Stimulated activated CD4-positive, alpha-beta T cell treated with anti-CD3 and anti-CD28 coated beads, Interleukin-15, amount 100 ng/mL, for 48 hours (primary cell): ENCODE results near the gene RALGPS1.

Source experiments
- DNase-seq, 2 donors: peaks; one replicate each; pipeline ENCODE4 v3.0.0-alpha.2; 2020; ENCODE audit warnings: low read depth in 2 of 2

RALGPS1 gene

DNA sequence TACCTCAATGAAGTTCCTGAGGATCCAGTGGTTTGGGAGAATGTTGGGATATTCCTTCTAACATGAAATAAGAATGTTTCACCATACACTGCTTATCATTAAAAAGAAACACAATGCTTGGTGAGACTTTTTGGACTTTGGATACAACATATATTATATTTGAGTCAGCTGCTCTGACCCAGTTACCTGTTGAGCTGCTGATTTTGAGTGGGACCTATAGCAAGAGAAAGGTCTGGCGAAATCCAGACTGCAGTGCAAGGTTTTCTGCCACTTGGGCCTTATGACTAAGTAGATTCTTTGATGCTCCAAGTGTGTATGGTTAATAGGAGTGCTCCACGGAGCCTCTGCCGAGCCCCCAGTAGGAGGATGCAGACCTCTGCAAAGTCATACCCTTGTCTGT lies 10.0 kb upstream of the RALGPS1 start:
- DNase-seq = no peak

- DNase-seq = no peak
Observed at GRCh38 chr9:126906091-126906490, 8.5 kb upstream of the RALGPS1 start.

- no peak for DNase-seq
Observed at GRCh38 chr9:126907058-126907457, 7.5 kb upstream of the RALGPS1 start.

- DNase-seq = no peak
Observed at GRCh38 chr9:126915281-126915816, 767 bp downstream of the RALGPS1 start.

DNA sequence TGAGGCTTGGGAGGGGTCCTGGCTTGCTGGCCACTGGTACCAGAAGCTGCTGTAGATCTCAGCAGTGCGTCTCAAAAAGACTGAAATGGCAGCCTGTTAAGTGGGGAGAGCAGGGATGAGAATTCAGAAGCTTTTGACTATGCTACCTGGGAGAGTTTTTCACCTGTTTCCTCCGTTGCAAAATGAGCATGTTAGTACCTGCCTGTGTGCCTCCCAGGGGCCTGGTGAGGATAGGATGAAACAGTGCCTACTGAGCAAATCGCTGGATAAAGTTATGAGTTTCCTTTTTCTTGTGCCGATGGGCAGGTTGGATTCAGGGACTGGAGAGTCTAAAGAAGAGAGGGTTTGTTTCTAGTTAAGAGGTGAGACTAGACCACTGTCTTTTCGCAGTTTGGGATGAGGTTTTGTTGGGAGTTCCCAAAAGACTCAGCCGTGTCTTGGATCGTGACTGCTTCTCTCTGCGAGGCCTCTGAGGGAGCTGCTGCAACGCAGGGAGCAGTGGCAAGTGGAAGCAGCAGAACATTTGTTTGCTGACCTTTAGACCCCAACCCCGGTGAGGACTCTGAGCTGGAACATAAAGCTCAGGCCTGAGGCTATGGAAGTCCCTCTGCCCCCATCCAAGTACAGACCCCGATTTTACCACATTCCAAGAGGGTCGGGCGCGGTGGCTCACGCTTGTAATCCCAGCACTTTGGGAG lies 1.4 kb downstream of the RALGPS1 start:
- no peak for DNase-seq

DNA sequence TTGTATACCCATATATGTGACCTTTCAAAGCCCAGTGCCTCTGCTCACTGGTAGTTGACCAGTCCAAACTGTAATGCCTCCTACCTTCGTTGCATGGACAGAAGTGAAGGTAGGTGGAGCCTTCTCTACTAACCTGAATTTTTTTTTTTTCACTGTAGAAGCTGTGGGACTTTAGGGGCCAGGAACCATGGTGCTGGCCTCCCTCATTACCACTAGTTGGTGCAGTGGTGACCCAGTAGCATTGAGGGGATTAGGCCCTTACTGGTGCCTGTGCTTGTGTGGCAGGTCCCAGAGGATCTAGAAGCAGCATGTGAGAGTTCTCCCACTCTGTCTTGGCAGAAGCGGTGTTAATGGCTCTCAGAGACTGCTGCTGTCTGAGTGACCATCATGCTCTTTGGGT lies 2.3 kb downstream of the RALGPS1 start:
- DNase-seq = no peak

- DNase-seq = no peak
Observed at GRCh38 chr9:126919193-126919592, 4.6 kb downstream of the RALGPS1 start.

DNA sequence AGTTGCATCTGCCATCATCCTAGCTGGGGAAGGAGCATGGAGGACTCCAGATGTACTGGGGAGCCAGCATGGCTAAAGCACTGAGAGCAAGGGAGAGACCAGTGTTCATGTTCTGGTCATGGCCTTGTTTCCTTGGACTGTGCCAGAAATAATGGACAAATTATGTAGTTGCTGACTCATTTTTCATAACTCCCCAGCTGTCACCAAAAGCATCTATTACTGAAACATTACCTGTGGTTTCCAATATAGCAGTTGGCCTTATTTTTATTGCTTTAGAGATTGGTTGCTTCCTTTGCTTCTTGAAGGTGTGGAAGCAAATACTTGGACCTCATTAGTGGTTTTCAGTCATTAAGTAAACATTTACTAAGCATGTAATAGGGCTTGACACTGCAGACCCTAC lies 11.3 kb downstream of the RALGPS1 start:
- DNase-seq = no peak

- no peak for DNase-seq
Observed at GRCh38 chr9:126926364-126926763, 11.8 kb downstream of the RALGPS1 start.

DNA sequence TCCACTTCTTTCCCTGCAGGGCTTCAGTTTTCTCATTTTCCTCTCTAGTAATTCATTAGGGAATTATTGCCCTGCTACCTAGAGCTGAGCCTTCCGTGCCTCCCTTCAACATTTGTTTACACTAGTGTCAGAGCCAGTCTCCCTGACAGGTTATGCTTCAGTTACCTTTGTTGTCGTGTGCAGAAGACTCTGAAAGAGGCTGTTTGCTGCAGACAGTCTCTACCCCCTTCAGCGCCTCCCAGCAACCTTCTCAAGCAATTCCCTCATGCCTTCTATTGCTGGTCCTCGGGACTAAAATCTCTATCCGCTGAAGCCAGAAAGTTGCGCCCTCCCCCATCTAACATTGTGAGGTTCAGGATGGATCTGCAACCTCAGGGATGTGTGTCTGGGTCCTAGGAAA lies 12.8 kb downstream of the RALGPS1 start:
- no peak for DNase-seq

GRCh38 chr9:126932871-126933321 lies 18.3 kb downstream of the RALGPS1 start:
- no peak for DNase-seq

DNA sequence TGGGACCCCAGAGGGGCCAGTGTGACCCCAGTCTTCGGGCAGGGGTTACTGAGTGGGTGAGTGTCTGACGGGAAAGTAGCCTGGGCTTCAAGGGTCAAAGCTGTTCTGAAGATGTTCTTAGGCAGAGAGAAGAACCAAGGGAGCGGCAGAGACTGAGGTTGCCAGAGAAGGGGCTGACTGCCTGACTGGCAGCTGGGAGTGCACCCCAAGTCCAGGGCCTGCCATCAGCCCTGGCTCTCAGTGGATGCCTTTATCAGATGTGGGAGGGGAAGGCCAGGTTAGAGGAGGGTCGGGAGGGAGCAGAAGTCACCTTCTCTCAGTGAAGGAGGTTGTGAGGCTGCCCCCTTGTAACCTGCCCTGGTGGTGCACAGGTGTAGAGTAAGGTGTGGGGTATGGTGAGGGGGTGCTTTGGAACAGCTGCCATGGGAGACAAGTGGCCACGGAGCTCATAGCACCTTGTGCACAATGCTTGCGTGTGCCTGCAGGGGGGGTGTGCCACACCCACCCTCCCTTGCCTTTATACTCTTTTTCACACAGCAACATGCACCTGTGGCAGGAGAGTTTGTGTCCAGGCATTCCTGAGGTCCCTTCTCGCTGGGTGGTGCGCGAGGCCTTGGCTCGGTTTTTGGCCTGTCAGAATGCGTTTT lies 18.9 kb downstream of the RALGPS1 start:
- DNase-seq = no peak

DNA sequence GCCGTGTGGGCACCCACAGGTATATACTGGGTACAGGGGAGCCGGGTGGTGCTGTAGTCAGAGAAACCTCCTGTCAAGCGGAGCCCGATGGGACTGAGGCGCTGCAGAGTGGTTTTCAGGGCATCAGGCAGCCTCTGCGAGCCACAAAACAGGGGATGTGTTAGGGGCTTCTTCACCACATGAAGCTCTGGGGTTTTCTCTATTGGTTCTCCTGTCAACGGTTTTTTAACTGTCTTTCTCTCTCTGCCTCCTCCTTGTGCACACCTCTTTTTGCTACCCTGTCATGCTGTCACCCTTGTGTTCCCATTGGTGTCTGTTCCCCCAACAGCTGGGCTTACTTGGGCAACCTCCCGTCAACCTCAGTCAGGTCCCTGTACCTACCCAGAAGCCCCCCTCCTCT lies 19.9 kb downstream of the RALGPS1 start:
- DNase-seq = no peak

DNA sequence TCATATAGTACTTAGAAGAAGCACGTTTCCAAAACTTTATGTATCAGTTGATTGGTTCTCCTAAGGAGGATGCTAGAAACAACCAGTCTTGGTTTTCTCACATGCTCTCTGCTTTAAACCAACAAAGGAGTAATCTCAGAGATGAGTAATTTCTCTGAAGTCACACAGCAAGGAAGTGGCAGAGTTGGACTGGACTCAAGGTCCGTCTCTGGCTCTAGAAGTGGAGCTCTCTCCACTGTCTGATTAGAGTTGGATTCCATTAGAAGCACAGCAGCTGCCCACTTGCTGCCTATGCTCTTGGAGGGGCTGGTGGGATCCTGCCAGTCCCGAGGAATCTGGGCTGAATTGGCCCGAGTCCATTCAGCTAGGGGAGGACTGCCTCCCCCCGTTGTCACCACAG lies 21.0 kb downstream of the RALGPS1 start:
- no peak for DNase-seq

DNA sequence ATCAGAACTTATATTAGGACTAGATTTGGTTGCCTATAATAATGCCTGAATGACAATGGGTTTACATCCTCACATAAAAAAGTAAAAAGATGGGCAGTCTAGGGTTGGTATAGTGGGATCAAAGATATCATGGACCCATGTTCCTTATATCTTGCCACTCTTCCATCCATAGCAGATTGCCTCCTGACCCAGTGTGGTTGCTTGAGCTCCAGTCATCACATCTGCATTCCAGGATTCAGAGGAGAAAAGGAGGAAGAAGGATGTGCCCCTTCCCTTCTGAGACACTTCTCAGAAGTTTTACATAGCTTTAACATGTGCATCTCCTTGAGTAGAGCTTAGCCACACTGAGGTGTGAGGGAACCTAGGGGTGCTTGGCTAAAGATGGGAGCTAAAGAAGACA lies 22.9 kb downstream of the RALGPS1 start:
- DNase-seq = no peak

DNA sequence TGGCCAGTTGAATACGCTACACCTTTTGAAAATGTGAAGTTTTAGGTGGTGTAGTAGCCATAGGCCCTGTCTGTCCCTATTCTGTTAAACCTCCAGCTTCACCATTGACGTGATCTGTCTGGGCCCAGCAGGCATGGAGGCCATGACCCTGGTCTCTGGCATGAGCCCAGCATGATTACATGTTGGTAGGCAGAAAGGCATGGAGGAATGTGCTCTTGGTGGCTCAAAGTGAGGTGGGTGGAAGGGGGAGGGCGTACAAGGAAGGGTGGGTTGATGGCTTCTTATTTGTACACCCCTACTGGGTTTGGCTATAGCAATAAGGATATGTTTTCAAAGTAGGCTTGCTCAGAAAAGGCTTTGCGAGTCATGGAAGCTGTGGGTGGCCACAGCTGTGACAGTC lies 23.7 kb downstream of the RALGPS1 start:
- no peak for DNase-seq

- no peak for DNase-seq
Observed at GRCh38 chr9:126939821-126940221, 25.2 kb downstream of the RALGPS1 start.

DNA sequence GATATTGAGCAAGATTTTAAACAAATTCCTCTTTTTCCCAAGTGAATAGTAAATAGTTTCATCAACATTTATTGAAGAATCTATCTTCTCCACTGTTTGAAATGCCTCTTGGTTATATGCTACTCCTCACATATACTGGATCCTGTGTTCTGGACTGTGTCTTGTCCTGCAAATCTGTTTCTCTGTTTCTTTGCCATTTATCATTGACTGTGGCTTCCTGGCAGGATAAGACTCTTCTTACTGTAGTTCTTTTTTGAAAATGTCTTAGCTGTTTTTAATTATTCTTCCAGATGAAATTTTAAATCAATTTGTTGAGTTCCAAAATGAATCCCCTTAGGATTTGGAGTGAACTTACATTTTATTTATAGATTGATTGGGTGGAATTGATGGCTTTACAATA lies 27.8 kb downstream of the RALGPS1 start:
- no peak for DNase-seq

DNA sequence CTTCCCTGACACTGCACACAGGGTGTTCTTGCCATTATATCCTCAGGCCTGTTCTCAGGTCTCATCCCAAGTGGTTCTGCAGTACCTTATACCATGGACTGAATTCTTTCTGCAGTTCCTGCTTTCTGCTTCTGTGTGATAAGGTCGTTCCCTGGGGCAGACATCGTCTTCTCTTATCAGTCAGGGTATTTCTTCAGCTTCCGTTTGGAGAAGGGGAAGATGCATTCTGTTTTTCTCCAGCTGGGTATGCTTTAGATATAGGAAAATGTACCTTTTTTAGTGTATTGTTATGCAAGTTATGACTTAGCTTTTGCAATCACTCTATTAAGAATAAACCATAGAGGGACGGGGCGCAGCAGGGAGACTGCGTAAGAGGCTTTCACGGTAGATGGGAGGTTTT lies 31.1 kb downstream of the RALGPS1 start:
- no peak for DNase-seq

DNA sequence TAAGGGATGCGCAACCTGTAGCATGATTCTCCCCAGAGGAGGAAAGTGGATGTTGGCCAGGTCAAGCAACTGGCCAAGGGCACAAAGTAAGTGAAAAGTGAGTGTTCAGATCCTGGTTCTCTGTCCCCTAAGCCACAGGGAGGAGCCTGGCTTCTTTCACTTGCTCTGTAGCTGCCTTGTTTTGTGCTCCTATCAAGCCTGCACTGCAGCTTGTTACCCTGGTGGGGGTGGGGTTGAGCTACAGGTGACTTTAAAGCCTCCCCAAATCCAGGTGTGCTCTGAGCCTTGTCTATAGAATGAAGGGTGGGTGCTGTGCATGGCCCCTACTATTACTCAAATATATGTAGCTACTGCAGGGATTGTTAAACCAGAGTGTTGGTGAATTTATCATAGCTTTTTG lies 32.9 kb downstream of the RALGPS1 start:
- no peak for DNase-seq

DNA sequence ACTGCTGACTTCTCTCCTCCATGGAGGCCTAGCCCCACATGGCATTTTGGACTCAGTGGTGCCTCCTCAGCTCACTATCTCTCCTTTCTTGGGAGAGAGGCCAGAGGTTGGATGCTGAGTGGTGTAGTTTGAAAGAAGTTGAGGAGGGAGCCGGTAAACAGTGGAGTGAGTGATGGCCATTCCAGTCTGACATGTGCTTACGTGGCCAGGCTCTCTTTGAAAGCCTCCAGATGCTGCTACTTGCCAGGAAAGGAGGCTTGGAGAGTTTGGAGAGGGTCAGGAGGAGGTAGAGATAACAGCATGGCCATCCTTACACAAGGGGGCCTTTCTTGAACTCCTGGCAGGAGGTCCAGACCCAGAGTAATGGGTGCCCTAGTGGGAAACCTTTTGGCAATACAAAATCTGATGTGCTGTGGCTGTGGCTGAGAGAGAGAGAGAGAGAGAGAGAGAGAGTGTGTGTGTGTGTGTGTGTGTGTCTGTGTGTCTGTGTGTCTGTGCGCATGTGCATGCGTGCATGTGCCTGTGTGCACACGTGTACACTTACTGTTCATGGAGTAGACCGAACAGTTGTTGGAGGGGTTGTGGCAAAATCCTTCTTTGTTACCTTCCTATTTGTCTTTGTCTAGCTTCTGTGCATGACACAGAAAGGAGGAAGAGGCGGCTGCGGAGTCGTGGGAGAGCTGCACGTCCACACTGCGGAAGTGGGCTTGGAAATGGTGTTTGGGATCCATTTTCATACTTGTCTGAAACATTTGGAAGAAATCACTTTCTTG lies 37.8 kb downstream of the RALGPS1 start:
- no peak for DNase-seq

DNA sequence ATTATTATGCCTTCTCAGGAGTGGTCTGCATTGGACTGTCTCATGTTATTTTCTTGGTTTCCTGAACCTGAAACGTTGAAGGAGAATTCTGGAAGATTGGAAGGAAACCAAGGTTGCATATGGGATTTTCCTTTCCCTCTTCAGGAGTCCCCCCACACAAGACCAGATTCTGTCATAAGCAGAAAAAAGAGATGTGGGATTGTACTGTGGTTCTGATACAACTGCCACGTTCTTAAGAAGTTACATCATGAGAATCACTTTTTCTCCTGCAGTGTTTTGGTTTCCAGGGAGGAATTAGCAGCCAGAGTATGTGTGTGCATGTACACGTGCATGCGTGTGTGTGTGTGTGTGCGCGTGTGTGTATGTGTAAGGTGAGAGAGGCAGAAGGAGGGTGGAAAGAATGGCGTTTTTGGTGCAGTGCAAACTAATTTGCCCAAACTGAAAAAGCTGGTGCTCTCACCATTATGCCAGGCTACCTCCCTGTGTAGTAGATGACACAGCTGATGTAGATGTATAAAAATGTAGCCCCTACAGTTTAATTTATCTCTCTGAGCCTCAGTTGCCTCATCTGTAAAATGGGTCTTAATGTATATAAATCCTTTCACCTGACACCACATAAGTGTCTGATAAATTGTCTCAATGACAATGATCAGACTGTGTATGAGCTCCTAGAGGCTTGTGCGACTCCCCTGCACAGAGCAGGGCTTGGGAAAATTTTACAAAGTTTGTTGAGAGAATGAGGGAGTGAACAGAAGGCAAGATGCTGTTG lies 38.6 kb downstream of the RALGPS1 start:
- DNase-seq = no peak
